H1 (cell line): ENCODE data around the gene IFT74. TPM values are rescaled to one million over a fixed set of nuclear protein-coding genes. Genes with fewer than 3 reads are reported as not detected.

ENCODE experiments used
- ATF3 ChIP-seq: IDR thresholded peaks from 2 replicates; pipeline ENCODE4 v1.6.1; 2011; ENCODE audit warnings: low read depth, mild to moderate bottlenecking, low read length; ENCODE audit not compliant: insufficient read depth
- BCL11A ChIP-seq, 2 experiments: IDR thresholded peaks; one replicate each; pipeline ENCODE4 v1.6.1; 2011; ENCODE audit warnings: low read depth in 2 of 2, low read length in 2 of 2, mild to moderate bottlenecking in 2 of 2
- CHD1 ChIP-seq: IDR thresholded peaks from 2 replicates; pipeline ENCODE4 v1.6.1; 2012; ENCODE audit warnings: low read depth, low read length, improper control_type of control experiment
- CHD2 ChIP-seq: IDR thresholded peaks from 2 replicates; pipeline ENCODE4 v1.6.1; 2012; ENCODE audit warnings: low read length, improper control_type of control experiment
- CHD7 ChIP-seq: fragments of 300-600 bp; sonication (generic); IDR thresholded peaks from 2 replicates; pipeline ENCODE4 v1.7.1; 2012; ENCODE audit warnings: low read length, moderate library complexity, mild to moderate bottlenecking, inconsistent platforms; ENCODE audit not compliant: insufficient replicate concordance
- SIN3A ChIP-seq, 2 experiments: IDR thresholded peaks in 1 of 2; conservative IDR thresholded peaks in 1 of 2; 2 replicates each; pipeline ENCODE4 v1.6.1; 2011 to 2012; ENCODE audit warnings: low read length in 2 of 2, improper control_type of control experiment in 1 of 2, low read depth in 1 of 2, mild to moderate bottlenecking in 1 of 2
- SRF ChIP-seq: IDR thresholded peaks from 2 replicates; pipeline ENCODE4 v1.6.1; 2011; ENCODE audit warnings: mild to moderate bottlenecking, low read depth, low read length, moderate library complexity
- ZNF274 ChIP-seq: IDR thresholded peaks from 2 replicates; pipeline ENCODE4 v1.7.0; 2012; ENCODE audit warnings: low read length, borderline replicate concordance; ENCODE audit errors: extremely low read depth
- polyA plus RNA-seq, 7 experiments: library from polyadenylated mRNA; depleted of rRNA in 3 of 7; stranded (reverse) in 5 of 7; unstranded in 2 of 7; fragments of >200 nt in 5 of 7; fragments of 200-250 nt in 2 of 7; gene quantifications; 1 replicate in 5 of 7; 2 replicates in 1 of 7; 4 replicates in 1 of 7; pipeline versions ENCODE4 v1.2.1 to v1.2.3, GENCODE V29; 2011 to 2013; ENCODE audit warnings: missing spikeins in 2 of 7, mixed read lengths in 2 of 7
- total RNA-seq: library from RNA; stranded (reverse); fragmentation: NEBNext Ultra II Directional; extraction: Animal tissue kit (Norgen Biotek cat#: 25700); gene quantifications from 2 replicates; pipeline ENCODE4 v1.2.1, GENCODE V29; 2021

The IFT74 gene
- total and polyA plus RNA-seq, 2 of the 8 experiments (the other 6 are each of a cell fraction or from before 2014, with no cell fraction given): 4.4 to 17.8 TPM

- TF ChIP-seq CHD7 (peak; percentile 19), CHD2 (no peak; the same call in 1 of the 2 replicates), SIN3A (conservative IDR thresholded peaks at IDR 0.05 in 1 of 2, IDR thresholded peaks at IDR 0.05 in 1 of 2; ENCODE audit: low read depth in 1 of 2, low read length in 2 of 2) (0 out of 4 replicates have a peak, but pooled peaks of 1 of the 2 experiments have one; percentile 63), ATF3 (no peak), ZNF274 (no peak), SRF (peak; percentile 99), BCL11A (IDR thresholded peaks at IDR 0.05; ENCODE audit: low read depth in 2 of 2, low read length in 2 of 2) (no peak), CHD1 (no peak)
These were observed 19.8 kb downstream of the IFT74 start (continued) for GRCh38 chr9:26975728-26976707.
